Cardiac muscle cell (in vitro differentiated cells and primary cell): ENCODE data around the gene USP17L19. TPM values are rescaled to one million over a fixed set of nuclear protein-coding genes. Genes with fewer than 3 reads are reported as not detected.
"Not testable (repeated sequence)": the region's sequence is repeated elsewhere in the genome, so short reads cannot be mapped to it uniquely, and the experiment has no call there.

Experiments
- DNase-seq, 2 donors: peaks; one replicate each; pipeline versions ENCODE4 v3.0.0 to v3.0.0-alpha.2; 2010 to 2017; ENCODE audit warnings: low read depth in 1 of 2, low spot score in 1 of 2
- H3K27ac ChIP-seq: fragments of 200-600 bp; sonication (generic); 2 replicates; pipeline ENCODE4 v1.5.1; 2016
- H3K27me3 ChIP-seq: fragments of 200-600 bp; sonication (generic); 2 replicates; pipeline ENCODE4 v1.6.0; 2016; ENCODE audit warnings: control low read depth
- H3K36me3 ChIP-seq: fragments of 200-600 bp; sonication (generic); 2 replicates; pipeline ENCODE4 v1.5.1; 2016; ENCODE audit warnings: control low read depth
- H3K4me1 ChIP-seq: fragments of 200-600 bp; sonication (generic); 2 replicates; pipeline ENCODE4 v1.8.1; 2017; ENCODE audit warnings: low read depth, mild to moderate bottlenecking, mixed run types
- H3K4me3 ChIP-seq: fragments of 200-600 bp; sonication (generic); 2 replicates; pipeline ENCODE4 v1.5.1; 2016; ENCODE audit warnings: mild to moderate bottlenecking
- H3K9me3 ChIP-seq: fragments of 200-600 bp; sonication (generic); 2 replicates; pipeline ENCODE4 v1.5.1; 2017; ENCODE audit warnings: low read depth, mild to moderate bottlenecking, control low read depth
- polyA plus RNA-seq: library from polyadenylated mRNA; unstranded; fragments of >200 nt; fragmentation: Nextera tagmentation; extraction: Ambion mirVana; gene quantifications from 2 replicates; pipeline ENCODE4 v1.2.1, GENCODE V29; 2016
- total RNA-seq: library from RNA; depleted of rRNA; stranded (reverse); fragments of >200 nt; gene quantifications from 2 replicates; pipeline ENCODE4 v1.2.3, GENCODE V29; 2016

Gene USP17L19
- total and polyA plus RNA-seq, 2 experiments from 2014 or later = not detected

DNA sequence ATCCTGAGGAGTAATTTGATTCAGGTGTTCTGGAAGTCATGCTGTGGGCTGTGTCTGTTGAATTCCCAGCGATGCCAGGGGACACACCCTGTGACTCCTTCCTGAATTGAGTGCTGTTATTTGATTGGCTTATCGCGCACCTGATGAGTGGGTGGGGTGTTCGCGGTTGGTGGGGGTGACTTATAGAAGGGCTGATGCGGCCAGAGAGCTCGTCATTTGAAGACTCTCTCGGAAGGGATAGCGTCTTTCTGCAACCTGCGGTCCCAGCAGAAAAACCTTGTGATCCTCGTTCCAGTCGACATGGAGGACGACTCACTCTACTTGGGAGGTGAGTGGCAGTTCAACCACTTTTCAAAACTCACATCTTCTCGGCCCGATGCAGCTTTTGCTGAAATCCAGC, 14.1 kb downstream of the USP17L19 start, which contains the start of gene USP17L22:
USP17L22 (plus strand) TSS at position 301 of the 400 bp plus-strand sequence; CDS start at position 301, 0 bp downstream.
- not testable (repeated sequence) for H3K4me1 ChIP-seq, H3K9me3 ChIP-seq, H3K36me3 ChIP-seq, H3K27ac ChIP-seq, DNase-seq, H3K27me3 ChIP-seq, H3K4me3 ChIP-seq

DNA sequence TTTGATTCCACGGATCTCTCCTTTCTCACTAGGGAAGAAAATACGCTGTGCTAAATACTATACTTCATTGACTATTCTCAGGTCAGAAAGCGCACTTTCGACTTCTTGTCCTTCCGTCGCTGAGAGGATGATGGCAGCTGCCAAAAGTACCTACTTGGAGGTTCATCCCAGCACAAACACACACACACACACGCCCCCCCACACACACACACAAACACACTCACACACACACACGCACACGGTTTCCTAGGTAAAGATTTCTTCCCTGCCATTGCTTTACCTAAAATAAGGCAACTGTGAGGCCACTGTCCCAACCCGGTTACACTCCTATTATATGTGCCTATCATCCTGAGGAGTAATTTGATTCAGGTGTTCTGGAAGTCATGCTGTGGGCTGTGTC, 18.5 kb downstream of the USP17L19 start:
- H3K27ac ChIP-seq, H3K27me3 ChIP-seq, H3K4me3 ChIP-seq, H3K4me1 ChIP-seq, H3K9me3 ChIP-seq, DNase-seq, H3K36me3 ChIP-seq: not testable (repeated sequence)

Other genes with a start within 250 kb of the USP17L19 start
- gene FAM90A26, start 83.0 kb upstream of the USP17L19 start, total RNA-seq = not detected in 2 replicates
- not detected in 2 replicates for gene FAM90A26, start 83.0 kb upstream of the USP17L19 start, polyA plus RNA-seq
- not detected in 2 replicates for gene USP17L10, start 42.7 kb upstream of the USP17L19 start, total RNA-seq
- not detected in 2 replicates for gene USP17L10, start 42.7 kb upstream of the USP17L19 start, polyA plus RNA-seq
- not detected in 2 replicates for gene USP17L11, start 38.0 kb upstream of the USP17L19 start, total RNA-seq
- not detected in 2 replicates for gene USP17L11, start 38.0 kb upstream of the USP17L19 start, polyA plus RNA-seq
- gene USP17L12, start 33.2 kb upstream of the USP17L19 start, total RNA-seq = not detected in 2 replicates
- not detected in 2 replicates for gene USP17L12, start 33.2 kb upstream of the USP17L19 start, polyA plus RNA-seq
- not detected in 2 replicates for gene USP17L13, start 28.5 kb upstream of the USP17L19 start, total RNA-seq
- not detected in 2 replicates for gene USP17L13, start 28.5 kb upstream of the USP17L19 start, polyA plus RNA-seq
- gene USP17L15, start 19.0 kb upstream of the USP17L19 start, total RNA-seq = not detected in 2 replicates
- gene USP17L15, start 19.0 kb upstream of the USP17L19 start, polyA plus RNA-seq = not detected in 2 replicates
- not detected in 2 replicates for gene USP17L17, start 9.5 kb upstream of the USP17L19 start, total RNA-seq
- not detected in 2 replicates for gene USP17L17, start 9.5 kb upstream of the USP17L19 start, polyA plus RNA-seq
- not detected in 2 replicates for gene USP17L18, start 4.7 kb upstream of the USP17L19 start, total RNA-seq
- gene USP17L18, start 4.7 kb upstream of the USP17L19 start, polyA plus RNA-seq = not detected in 2 replicates
- not detected in 2 replicates for gene USP17L20, start 4.7 kb downstream of the USP17L19 start, total RNA-seq
- gene USP17L20, start 4.7 kb downstream of the USP17L19 start, polyA plus RNA-seq = not detected in 2 replicates
- gene USP17L21, start 9.5 kb downstream of the USP17L19 start, total RNA-seq = not detected in 2 replicates
- not detected in 2 replicates for gene USP17L21, start 9.5 kb downstream of the USP17L19 start, polyA plus RNA-seq
- gene USP17L22, start 14.2 kb downstream of the USP17L19 start, total RNA-seq = not detected in 2 replicates
- not detected in 2 replicates for gene USP17L22, start 14.2 kb downstream of the USP17L19 start, polyA plus RNA-seq
- gene USP17L24, start 71.8 kb downstream of the USP17L19 start, total RNA-seq = not detected in 2 replicates
- gene USP17L24, start 71.8 kb downstream of the USP17L19 start, polyA plus RNA-seq = not detected in 2 replicates
- gene USP17L25, start 76.5 kb downstream of the USP17L19 start, total RNA-seq = not detected in 2 replicates
- gene USP17L25, start 76.5 kb downstream of the USP17L19 start, polyA plus RNA-seq = not detected in 2 replicates
- not detected in 2 replicates for gene USP17L26, start 81.3 kb downstream of the USP17L19 start, total RNA-seq
- not detected in 2 replicates for gene USP17L26, start 81.3 kb downstream of the USP17L19 start, polyA plus RNA-seq
- not detected in 2 replicates for gene USP17L5, start 86.0 kb downstream of the USP17L19 start, total RNA-seq
- not detected in 2 replicates for gene USP17L5, start 86.0 kb downstream of the USP17L19 start, polyA plus RNA-seq
- gene USP17L27, start 90.8 kb downstream of the USP17L19 start, total RNA-seq = not detected in 2 replicates
- not detected in 2 replicates for gene USP17L27, start 90.8 kb downstream of the USP17L19 start, polyA plus RNA-seq
- gene USP17L28, start 95.5 kb downstream of the USP17L19 start, total RNA-seq = not detected in 2 replicates
- not detected in 2 replicates for gene USP17L28, start 95.5 kb downstream of the USP17L19 start, polyA plus RNA-seq
- gene USP17L29, start 100.3 kb downstream of the USP17L19 start, total RNA-seq = not detected in 2 replicates
- gene USP17L29, start 100.3 kb downstream of the USP17L19 start, polyA plus RNA-seq = not detected in 2 replicates
- not detected in 2 replicates for gene USP17L30, start 109.8 kb downstream of the USP17L19 start, total RNA-seq
- not detected in 2 replicates for gene USP17L30, start 109.8 kb downstream of the USP17L19 start, polyA plus RNA-seq
- gene DEFB131A, start 191.0 kb downstream of the USP17L19 start, total RNA-seq = not detected in 2 replicates
- gene DEFB131A, start 191.0 kb downstream of the USP17L19 start, polyA plus RNA-seq = not detected in 2 replicates